NCI-H146 treated with DMSO at 0.1 percent for 48 hours (cell line): ENCODE data around the gene TMEM125.

Source experiments
- DNase-seq: peaks from one replicate; lab custom pipeline; 2025; ENCODE audit not compliant: unreplicated experiment; lab: John Stamatoyannopoulos, UW

Gene TMEM125

DNA sequence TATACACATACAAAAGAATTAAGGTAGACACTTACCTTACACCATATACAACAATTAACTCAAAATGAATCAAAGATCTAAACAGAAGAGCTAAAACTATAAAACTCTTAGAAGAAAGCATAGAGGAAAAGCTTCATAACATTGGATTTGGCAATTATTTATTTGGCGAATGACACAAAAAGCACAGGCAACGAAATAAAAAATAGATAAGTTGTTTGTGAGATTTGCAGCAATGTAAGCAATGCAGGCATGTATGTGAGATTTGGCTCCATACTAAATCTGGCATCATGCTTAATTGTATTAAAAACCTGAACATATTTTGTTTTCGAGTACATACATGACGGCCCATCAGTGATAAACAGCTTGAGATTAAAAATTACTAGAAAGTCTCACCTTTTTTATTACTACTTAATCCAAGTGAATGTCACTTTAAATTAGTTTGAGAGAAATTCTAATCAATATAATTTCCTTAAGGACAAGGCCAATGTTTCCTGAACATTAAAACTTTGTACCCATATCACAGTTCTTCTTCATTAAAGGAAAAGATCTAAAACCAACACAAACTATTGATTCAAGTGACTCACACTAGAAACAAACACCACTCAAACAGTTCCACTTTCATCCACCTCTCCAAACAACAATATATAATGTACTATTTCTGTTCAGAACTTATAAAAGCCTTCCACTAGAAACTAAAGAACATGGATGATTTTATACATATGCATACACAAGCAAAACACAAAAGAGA, 23.1 kb upstream of the TMEM125 start:
- no peak for DNase-seq

DNA sequence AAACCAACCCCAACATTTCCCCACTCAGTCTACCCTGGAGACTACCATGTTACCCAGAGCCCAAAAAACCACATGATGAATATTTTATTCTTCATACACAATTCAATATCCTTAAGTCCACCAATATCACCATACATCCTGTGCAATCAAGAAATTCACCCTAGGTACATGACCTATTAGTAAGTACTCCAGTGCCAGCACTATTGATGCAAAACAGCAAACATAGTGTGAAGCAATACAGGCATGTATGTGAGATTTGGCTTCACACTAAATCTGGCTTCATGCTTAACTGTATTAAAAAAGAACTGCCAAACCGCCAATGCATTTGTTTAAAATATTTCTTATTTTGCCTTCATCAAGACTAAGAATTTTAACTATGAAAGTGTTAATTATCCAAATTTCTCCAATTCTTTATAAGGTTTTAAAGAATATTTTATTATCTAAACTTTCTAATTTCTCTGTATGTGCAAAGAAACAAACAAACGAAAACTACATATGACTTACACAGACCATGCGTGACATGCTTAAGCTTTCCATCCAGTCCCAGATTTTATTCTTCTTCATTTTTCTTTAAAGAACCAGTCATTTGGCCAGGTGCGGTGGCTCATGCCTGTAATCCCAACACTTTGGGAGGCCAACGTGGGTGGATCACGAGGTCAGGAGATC, 22.4 kb upstream of the TMEM125 start:
- no peak for DNase-seq

- no peak for DNase-seq
Measured at GRCh38 chr1:43250351-43250761, 19.4 kb upstream of the TMEM125 start.

DNA sequence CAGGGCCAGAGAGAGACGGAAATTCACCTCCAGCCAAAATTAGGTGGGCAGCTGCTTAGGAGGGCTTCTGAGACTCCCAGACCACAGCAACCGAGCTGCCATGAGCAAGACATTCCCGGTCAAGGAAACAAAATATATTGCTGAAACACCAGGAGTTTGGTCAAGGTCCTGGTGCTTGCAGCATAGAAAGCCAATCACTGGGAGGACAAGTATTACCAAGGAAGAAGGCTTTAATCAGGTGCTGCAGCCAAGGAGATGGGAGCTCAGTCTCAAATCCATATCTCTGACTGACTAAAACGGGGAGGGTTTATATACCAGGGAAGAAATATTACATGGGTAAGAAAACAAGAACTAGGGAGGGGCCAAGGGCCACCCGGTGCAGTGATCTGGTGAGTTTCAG, 18.8 kb upstream of the TMEM125 start:
- DNase-seq = no peak

DNA sequence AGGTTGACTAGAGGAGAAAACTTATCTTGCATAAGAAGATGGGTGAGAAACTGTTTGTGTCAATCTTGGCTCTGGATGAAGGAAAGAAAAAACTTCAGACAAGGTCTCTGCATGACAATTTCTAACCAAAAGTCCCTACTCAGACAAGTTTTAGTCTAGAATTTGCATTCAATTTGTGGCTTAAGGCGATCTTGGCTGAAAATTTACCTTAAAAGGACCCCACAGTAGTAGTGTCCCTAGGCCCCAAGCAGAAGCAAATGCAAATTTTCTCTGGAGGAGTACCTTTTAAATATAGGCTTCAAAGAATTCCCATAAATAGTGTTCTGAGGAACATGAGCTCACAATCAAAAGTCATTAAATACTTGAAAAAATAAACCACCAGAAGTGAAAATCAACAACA, 17.6 kb upstream of the TMEM125 start:
- DNase-seq = no peak

DNA sequence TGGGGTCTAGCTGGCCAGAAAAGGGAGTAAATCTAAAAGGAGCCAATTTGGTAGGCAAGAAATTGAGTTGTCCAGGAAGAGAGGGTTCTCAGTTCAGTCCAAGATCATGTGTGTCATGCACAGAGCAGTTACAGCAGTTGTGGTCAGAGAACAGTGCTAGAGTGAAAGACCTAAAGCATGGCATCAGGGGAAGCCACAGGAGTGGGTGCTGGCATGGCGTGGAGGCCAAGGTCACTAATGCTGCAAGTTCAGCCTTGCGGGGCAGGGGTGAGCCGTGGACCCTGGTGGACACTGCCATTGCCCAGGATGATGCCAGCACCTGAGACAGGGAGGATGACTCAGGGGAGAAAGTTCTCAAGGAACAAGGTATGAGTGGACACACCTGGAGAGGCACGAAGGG, 16.6 kb upstream of the TMEM125 start:
- no peak for DNase-seq

- DNase-seq = no peak
Measured at GRCh38 chr1:43253876-43254275, 15.9 kb upstream of the TMEM125 start.

GRCh38 chr1:43255438-43256210, 14.2 kb upstream of the TMEM125 start:
- no peak for DNase-seq

- no peak for DNase-seq
Measured at GRCh38 chr1:43256675-43257570, 12.9 kb upstream of the TMEM125 start.

- DNase-seq = no peak
Measured at GRCh38 chr1:43258370-43258769, 11.4 kb upstream of the TMEM125 start.

GRCh38 chr1:43265431-43265830, 4.4 kb upstream of the TMEM125 start:
- no peak for DNase-seq

GRCh38 chr1:43266881-43267280, 2.9 kb upstream of the TMEM125 start:
- no peak for DNase-seq

GRCh38 chr1:43267291-43267805, 2.4 kb upstream of the TMEM125 start:
- no peak for DNase-seq

GRCh38 chr1:43267818-43268425, 1.9 kb upstream of the TMEM125 start:
- DNase-seq = no peak

GRCh38 chr1:43270421-43271095, 775 bp downstream of the TMEM125 start:
- peak; percentile 77 for DNase-seq

GRCh38 chr1:43271186-43272118, 1.7 kb downstream of the TMEM125 start:
- DNase-seq = no peak

- DNase-seq = no peak
Measured at GRCh38 chr1:43272161-43272560, 2.4 kb downstream of the TMEM125 start.
